Small intestine (tissue), 7 donors: ENCODE results near the gene HNRNPD. TPM values are rescaled to one million over a fixed set of nuclear protein-coding genes. Genes with fewer than 3 reads are reported as not detected.
"Not testable (repeated sequence)": the region's sequence is repeated elsewhere in the genome, so short reads cannot be mapped to it uniquely, and the experiment has no call there.

Experiments
- DNase-seq, 2 donors: peaks; one replicate each; pipeline versions ENCODE4 v3.0.0 to v3.0.0-alpha.2; 2013
- FAIRE-seq: peaks from 2 replicates; lab custom pipeline; 2012; peaks lifted over from hg19 to GRCh38; lab: Jason Lieb, UNC
- H3K27ac ChIP-seq, 3 donors: one replicate each; pipeline ENCODE4 v1.5.1; 2013; ENCODE audit warnings: low read length in 2 of 3, mild to moderate bottlenecking in 2 of 3, control low read depth in 1 of 3, inconsistent platforms in 1 of 3, low read depth in 1 of 3, moderate library complexity in 1 of 3
- H3K27me3 ChIP-seq, 3 donors: one replicate each; pipeline ENCODE4 v1.6.1; 2013; ENCODE audit warnings: low read length in 3 of 3, inconsistent platforms in 1 of 3; ENCODE audit not compliant: control insufficient read depth in 3 of 3, insufficient read depth in 3 of 3
- H3K36me3 ChIP-seq, 3 donors: one replicate each; pipeline ENCODE4 v1.6.1; 2013; ENCODE audit warnings: low read length in 3 of 3, inconsistent platforms in 1 of 3, low read depth in 1 of 3, mild to moderate bottlenecking in 1 of 3, moderate library complexity in 1 of 3; ENCODE audit not compliant: control insufficient read depth in 3 of 3, insufficient read depth in 2 of 3
- H3K4me1 ChIP-seq, 3 donors: one replicate each; pipeline ENCODE4 v1.6.1; 2013; ENCODE audit warnings: low read length in 2 of 3, inconsistent platforms in 1 of 3, low read depth in 1 of 3, mild to moderate bottlenecking in 1 of 3, moderate library complexity in 1 of 3; ENCODE audit not compliant: control insufficient read depth in 3 of 3, insufficient read depth in 2 of 3
- H3K4me3 ChIP-seq, 3 donors: one replicate each; pipeline ENCODE4 v1.5.1; 2013; ENCODE audit warnings: low read length in 3 of 3, control low read depth in 1 of 3, inconsistent platforms in 1 of 3, low read depth in 1 of 3, mild to moderate bottlenecking in 1 of 3, moderate library complexity in 1 of 3
- H3K9me3 ChIP-seq, 2 donors: one replicate each; pipeline ENCODE4 v1.6.1; 2013; ENCODE audit warnings: low read depth in 1 of 2, low read length in 1 of 2; ENCODE audit not compliant: control insufficient read depth in 2 of 2, insufficient read depth in 1 of 2
- WGBS, 3 donors: extraction: QIAGEN DNeasy Blood & Tissue Kit; methylation state at CpG; one replicate each; pipeline ENCODE4 v1.1.7; 2013; 5-methylcytosine and 5-hydroxymethylcytosine counted together
- polyA plus RNA-seq, 4 donors: library from polyadenylated mRNA; stranded (reverse) in 3 of 4; unstranded in 1 of 4; fragments of 200-250 nt in 3 of 4; fragments of 120-200 nt in 1 of 4; gene quantifications; one replicate each; pipeline versions ENCODE4 v1.2.1 to v1.2.3, GENCODE V29; 2013
- donor health status: healthy with polysubstance abuse.
- donor health status: control.
- donor health status: control.
- donor health status: Bipolar disorder and iron deficiency.
- donor health status: healthy.

Gene HNRNPD
- polyA plus RNA-seq, 4 donors: 122 to 365 (median 170) TPM

DNA sequence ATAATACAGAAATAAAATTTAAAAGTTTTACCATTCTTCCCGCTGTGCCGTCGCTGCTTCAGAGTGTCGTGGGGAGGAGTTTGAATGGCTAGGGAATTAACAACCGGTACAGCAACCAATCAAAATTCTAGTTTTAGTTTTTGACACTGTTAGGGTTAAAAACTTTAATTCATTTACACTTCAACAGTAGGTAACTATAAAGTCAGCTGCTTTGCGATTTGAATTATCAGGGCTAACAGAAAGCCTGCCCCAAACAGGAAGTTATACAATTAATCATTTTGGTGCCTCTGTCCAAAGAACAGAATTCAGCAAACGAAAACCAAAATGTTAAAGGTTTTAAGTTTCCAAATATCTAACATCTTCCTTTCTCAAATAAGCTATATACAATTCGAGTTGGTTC is 2.3 kb downstream of the HNRNPD start:
- WGBS, 3 donors: 1% methylated on average over 8 of the region's 8 CpGs
- DNase-seq (no peak), FAIRE-seq (no peak)
- no peaks in the 10 kb centered on the region for H3K27me3 ChIP-seq
- H3K9me3 ChIP-seq: no peaks in the 10 kb centered on the region
- H3K27ac ChIP-seq: no peak overlapping the region
- peaks cover 0 to 27% (median 2%) of the 10 kb centered on the region in 3 donors for H3K4me1 ChIP-seq
- peak overlapping the region; percentile 45 to 100 (median 96) for H3K4me3 ChIP-seq
- peaks cover 0 to 16% (median 0%) of the 10 kb centered on the region in 3 donors for H3K36me3 ChIP-seq

DNA sequence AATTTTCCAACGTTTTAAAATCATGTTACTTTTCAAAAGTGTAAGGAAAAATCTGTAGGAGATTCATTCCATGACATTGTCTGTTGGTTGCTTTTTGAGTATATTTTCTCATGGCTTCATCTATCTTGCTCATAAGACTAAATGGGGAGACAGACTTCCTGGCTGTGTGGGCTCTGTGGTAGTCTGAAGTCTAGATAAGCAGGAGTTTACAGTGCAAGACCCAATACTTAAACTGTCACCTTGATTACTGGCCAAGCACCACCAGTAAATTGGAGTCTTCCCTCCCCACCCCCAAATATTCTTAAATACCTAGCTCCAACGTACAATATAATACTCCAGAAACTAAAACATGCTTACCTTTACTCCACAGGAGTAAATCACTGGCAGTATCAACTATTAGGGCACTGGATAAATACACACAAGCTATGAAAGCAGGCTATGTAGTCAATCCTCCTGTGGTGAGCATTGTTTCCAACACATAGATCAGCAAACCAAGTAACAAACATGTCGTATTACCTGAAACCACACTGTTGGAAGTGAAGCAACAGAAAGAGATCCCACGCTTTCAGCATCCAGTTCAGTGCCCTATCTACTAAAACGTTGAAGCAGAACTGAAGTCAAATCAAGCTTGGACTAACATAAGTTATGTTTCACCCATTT is 6.2 kb downstream of the HNRNPD start:
- WGBS, 3 donors: 32 to 41% (median 41%) methylated on average over 5 of the region's 5 CpGs
- Histone ChIP-seq H3K9me3 (no peaks in the 10 kb centered on the region), H3K36me3 (peaks cover 0 to 24% (median 0%) of the 10 kb centered on the region in 3 donors), H3K27ac (no peak overlapping the region), H3K4me3 (no peak overlapping the region), H3K27me3 (no peaks in the 10 kb centered on the region), H3K4me1 (peaks cover 4 to 27% (median 11%) of the 10 kb centered on the region in 3 donors)
- no peak for DNase-seq
- FAIRE-seq: no peak

DNA sequence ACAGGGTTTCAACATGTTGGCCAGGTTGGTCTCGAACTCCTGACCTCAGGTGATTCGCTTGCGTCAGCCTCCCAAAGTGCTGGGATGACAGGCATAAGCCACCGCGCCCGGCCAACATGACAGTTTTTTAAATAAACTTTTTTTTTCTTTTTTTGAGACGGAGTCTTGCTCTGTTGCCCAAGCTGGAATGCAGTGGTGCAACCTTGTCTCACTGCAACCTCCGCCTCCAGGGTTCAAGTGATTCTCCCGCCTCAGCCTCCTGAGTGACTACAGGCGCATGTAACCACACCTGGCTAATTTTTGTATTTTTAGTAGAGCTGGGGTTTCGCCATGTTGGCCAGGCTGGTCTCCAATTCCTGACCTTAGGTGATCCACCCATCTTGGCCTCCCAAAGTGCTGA is 7.4 kb downstream of the HNRNPD start:
- WGBS, 3 donors: 91 to 95% (median 94%) methylated on average over 10 to 11 of the region's 11 CpGs
- H3K27me3 ChIP-seq, H3K9me3 ChIP-seq, FAIRE-seq, H3K27ac ChIP-seq, H3K4me3 ChIP-seq, DNase-seq: not testable (repeated sequence)
- Histone ChIP-seq H3K4me1 (peaks cover 4 to 27% (median 11%) of the 10 kb centered on the region in 3 donors), H3K36me3 (peaks cover 0 to 23% (median 0%) of the 10 kb centered on the region in 3 donors)

DNA sequence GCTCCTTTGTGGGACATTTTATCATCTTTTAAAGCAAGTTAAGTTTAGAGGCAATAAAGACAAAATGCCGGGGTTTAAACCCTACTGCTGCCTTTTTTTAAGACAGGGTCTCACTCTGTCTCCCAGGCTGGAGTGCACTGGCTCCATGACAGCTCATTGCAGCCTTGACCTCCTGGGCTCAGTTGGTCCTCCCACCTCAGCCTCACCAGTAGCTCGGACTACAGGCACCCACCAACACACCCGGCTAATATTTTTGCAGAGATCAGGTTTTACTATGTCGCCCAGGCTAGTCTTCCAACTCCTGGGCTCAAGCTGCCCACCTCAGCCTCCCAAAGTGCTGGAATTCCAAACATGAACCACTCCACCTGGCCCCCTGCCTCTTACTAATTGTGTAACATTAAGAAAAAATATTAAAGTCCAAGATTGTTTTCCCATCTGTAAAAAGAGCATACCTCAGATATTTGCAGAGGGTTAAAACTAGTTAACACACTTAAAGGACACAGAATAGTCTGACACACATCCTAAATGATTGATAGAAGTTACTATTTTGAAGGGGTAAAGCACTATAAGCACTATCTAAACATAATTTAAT is 9.8 kb downstream of the HNRNPD start:
- Histone ChIP-seq H3K36me3 (peaks cover 0 to 19% (median 0%) of the 10 kb centered on the region in 3 donors), H3K4me3 (no peak overlapping the region), H3K27me3 (no peaks in the 10 kb centered on the region), H3K4me1 (peaks cover 4 to 15% (median 11%) of the 10 kb centered on the region in 3 donors), H3K9me3 (no peaks in the 10 kb centered on the region), H3K27ac (no peak overlapping the region)
- no peak for DNase-seq
- no peak for FAIRE-seq
- 49 to 72% (median 62%) methylated on average over 4 of the region's 4 CpGs for WGBS, 3 donors

DNA sequence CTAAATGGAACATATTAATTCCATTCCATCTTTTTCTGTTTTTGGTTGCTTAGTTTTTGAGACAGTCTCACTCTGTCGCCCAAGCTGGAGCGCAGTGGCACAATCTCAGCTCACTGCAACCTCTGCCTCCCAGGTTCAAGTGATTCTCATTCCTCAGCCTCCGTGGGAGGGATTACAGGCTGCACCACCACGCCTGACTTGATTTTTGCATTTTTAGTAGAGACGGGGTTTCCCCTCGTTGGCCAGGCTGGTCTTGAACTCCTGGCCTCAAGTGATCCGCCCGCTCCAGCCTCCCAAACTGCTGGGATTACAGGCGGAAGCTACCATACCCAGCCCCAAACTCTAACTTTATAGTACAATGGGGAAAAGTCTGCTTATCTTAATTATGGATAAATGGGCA is 11.2 kb downstream of the HNRNPD start:
- Histone ChIP-seq H3K4me1 (peaks cover 4 to 9% (median 6%) of the 10 kb centered on the region in 3 donors), H3K27ac (no peak overlapping the region), H3K4me3 (no peak overlapping the region), H3K36me3 (peaks cover 0 to 22% (median 0%) of the 10 kb centered on the region in 3 donors), H3K9me3 (no peaks in the 10 kb centered on the region), H3K27me3 (no peaks in the 10 kb centered on the region)
- WGBS, 3 donors: 49 to 59% (median 58%) methylated on average over 9 of the region's 9 CpGs
- no peak for FAIRE-seq
- DNase-seq: no peak

DNA sequence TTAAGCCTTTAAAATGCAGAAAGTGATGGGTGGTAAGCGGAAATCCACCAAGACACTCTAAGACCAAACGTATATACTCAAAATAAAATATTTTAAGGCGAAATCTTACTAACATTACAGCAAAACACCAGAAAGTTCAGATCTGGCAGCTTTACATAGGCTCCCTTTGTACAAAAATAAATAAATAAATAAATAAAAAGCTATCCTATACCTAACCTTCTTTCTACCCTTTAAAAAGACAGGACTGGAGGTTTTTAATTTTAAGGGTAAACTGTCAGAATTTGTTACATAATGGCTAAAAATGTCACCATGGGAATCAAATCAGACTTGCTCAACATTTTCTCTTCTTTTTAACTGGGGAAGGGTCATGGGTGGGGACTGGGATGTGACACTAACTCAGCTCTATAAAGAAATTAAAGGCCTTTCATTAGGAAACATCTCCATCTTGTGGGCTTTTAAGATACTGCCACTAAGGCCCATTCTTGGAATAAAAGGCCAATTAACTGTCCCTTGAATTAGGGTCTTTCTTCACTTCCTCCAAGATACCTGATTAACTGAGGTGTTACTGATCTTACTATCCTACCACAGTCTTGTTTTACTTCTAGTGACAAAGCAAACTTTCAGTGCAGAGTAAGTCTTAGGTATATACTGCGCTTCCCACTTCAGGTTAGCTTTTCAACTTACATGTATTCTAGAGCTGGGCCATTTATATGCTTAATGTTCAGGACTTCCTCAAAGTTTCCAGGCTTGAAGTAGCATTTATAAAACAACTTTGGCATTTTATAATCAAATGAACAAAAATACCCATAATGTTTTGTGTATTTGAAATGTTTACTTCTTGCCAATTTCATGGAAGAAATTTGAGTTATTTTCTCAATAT is 13.3 kb downstream of the HNRNPD start:
- Histone ChIP-seq H3K9me3 (no peaks in the 10 kb centered on the region), H3K4me1 (peaks cover 0 to 7% (median 4%) of the 10 kb centered on the region in 3 donors), H3K36me3 (peaks cover 5 to 11% (median 5%) of the 10 kb centered on the region in 3 donors), H3K27ac (no peak overlapping the region), H3K27me3 (no peaks in the 10 kb centered on the region), H3K4me3 (no peak overlapping the region)
- 82 to 90% (median 86%) methylated on average over 4 of the region's 4 CpGs for WGBS, 3 donors
- no peak for FAIRE-seq
- DNase-seq: peak; percentile 29 to 46

DNA sequence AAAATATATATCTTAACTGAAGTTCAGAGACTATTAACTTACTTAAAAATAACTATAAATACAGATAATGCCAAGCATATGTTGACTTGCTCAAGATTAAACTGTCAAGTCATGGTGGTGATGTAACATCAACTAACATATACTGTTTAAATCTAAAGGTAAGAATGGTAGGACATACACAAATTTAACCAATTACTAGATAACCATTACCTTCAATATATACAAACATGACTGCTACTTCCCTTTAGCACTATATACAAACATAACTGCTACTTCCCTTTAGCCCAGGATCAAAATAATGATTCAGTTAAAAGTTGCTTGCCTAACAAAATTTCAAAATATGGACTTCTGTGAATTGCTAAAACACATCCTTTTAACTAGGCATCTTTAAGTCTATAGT is 14.9 kb downstream of the HNRNPD start:
- peaks cover 8 to 11% (median 10%) of the 10 kb centered on the region in 3 donors for H3K36me3 ChIP-seq
- H3K27ac ChIP-seq: no peak overlapping the region

DNA sequence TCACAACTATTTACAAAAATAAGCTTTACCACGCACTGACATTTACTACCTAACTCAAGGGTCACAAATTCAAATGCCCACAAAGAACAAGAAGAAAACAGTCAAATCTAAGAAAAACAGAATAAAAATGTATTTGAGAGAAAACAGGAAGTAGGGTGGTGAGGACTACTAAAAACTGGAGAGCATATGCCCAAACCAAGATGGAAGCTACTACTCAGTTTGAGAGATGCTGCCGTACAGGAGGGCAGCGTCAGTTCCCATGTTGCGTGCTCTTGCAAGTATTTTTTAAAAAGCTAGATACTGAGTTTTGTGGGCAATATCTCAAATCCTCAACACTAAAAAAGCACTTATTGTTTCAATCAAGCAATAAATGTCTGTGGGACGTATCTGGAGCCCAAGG is 16.2 kb downstream of the HNRNPD start:
- no peaks in the 10 kb centered on the region for H3K4me1 ChIP-seq
- no peaks in the 10 kb centered on the region for H3K9me3 ChIP-seq
- FAIRE-seq: no peak
- H3K36me3 ChIP-seq: peaks cover 8 to 12% (median 9%) of the 10 kb centered on the region in 3 donors
- H3K27me3 ChIP-seq: no peaks in the 10 kb centered on the region
- no peak for DNase-seq
- WGBS, 3 donors: 79 to 91% (median 86%) methylated on average over 5 of the region's 5 CpGs
- no peak overlapping the region for H3K27ac ChIP-seq
- H3K4me3 ChIP-seq: no peak overlapping the region

More for the DNA sequence above, 14.9 kb downstream of the HNRNPD start:
- Histone ChIP-seq H3K27me3 (no peaks in the 10 kb centered on the region), H3K4me1 (peaks cover 0 to 2% (median 1%) of the 10 kb centered on the region in 3 donors), H3K4me3 (no peak overlapping the region), H3K9me3 (no peaks in the 10 kb centered on the region)
- DNase-seq (no peak), FAIRE-seq (no peak)
